Middle frontal gyrus (tissue), 1 donor: ENCODE results near the gene HSPB7.
"Not testable (repeated sequence)": the region's sequence is repeated elsewhere in the genome, so short reads cannot be mapped to it uniquely, and the experiment has no call there.

Experiments used
- DNase-seq: peaks from one replicate; pipeline ENCODE4 v3.0.0-alpha.2; 2015; ENCODE audit warnings: low spot score; ENCODE audit errors: extremely low spot score

HSPB7 gene

DNA sequence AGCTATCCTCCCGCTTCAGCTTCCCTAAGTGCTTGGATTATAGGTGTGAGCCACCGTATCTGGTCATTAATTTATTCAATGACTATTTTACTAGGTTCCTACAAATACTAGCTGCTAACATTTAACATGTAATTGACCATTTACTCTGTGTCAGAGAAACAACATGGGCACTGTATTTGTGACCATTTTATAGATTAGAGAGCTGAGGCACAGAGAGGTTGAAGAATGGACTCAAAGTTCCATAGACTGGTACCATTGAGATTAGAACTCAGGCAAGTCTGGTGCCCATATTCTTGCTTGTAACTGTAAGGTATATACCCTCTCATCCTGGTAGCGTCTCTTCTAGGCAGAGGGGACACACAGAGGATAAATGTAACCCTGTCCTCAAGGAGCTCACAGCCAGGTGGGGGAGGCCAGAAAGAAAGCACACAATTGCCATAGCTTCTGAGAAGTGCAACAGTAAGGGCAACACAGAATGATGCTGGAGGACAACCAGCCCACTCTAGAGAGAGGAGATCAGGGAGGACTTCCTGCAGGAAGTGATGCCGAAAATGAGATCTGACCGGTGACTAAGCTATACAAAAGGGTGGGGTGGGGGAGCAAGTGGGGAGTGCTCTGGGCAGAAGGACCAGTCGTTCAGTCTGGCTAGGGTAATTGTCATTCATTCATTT lies 10.0 kb downstream of the HSPB7 start:
- no peak for DNase-seq

DNA sequence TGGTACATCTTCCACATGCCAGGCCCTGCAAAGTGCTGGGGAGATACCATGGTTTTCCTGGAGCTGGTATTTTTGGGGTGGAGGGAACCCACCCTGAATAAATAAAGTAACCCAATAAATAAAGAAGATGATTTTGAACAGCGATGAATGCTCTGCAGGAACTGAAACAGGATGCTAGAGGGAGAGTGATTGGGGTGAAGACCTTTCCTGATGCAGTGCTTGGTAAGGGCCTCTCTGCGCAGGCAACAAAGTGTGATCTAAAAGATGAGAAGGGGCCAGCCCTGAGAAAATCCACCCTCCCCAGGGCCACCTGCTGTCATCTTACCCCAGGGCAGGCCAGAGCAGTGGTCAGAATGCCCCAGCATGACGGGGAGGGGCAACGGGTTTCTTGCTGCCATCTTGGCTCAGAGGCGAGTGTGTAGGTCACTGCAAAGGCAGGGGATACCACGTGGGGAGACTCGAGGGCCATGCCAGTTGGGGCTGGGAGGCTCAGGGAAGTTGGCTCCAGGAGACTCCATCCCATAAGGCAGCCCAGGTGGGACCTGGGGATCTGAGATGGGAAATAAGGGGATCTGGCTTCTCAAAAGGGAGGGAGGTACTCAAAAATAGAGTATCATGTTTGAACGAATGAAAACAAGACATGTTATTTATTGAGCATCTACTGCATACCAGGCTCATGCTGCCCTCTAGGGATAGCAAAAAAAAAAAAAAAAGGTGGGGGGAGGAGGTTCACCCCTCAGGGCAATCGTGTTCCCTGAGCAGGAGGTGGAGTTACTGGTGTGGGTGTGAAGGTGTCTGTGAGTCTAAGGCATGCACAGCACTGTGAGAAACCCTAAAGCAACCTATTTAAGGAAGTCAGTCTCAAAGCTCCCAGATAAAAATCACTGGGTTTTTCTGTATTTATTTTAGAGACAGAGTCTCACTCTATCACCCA lies 11.0 kb downstream of the HSPB7 start:
- no peak for DNase-seq

DNA sequence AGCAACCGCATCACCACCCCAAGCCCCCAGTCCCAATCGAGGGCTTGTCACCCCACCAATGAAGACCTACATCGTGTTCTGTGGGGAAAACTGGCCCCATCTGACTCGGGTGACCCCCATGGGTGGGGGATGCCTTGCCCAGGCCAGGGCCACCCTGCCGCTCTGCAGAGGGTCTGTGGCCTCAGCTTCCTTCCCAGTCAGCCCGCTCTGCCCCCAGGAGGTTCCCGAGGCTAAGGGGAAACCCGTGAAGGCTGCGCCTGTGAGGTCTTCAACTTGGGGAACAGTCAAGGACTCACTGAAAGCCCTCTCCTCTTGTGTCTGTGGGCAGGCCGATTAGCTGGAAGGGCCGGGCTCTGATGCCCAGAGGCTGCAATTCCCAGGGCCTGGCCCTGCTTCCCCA lies 11.8 kb downstream of the HSPB7 start:
- DNase-seq = no peak

DNA sequence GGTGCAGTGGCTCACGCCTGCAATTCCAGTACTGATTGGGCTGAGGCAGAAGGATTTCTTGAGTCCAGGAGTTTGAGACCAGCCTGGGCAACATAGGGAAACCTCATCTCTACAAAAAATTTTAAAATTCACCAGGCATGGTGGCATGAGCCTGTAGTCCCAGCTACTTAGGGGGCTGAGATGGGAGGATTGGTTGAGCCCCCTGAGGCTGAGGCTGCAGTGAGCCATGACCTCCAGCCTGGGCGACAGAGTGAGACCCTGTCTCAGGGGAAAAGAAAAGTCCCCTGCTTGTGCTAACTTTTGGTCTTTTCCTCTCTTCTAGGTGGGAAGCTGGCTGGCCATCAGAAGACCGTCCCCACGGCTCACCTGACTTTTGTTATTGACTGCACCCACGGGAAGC lies 12.2 kb downstream of the HSPB7 start:
- no peak for DNase-seq

DNA sequence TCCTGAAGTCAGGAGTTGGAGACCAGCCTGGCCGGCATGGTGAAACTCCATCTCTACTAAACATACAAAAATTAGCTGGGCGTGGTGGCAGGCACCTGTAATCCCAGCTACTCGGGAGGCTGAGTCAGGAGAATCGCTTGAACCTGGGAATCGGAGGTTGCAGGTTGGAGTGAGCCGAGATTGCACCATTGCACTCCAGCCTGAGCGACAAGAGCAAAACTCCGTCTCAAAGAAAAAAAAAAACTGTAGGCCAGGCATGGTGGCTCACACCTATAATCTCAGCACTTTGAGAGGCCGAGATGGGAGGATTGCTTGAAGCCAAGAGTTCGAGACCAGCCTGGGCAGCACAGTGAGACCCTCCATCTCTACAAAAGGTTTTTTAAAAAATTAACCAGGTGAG lies 16.6 kb downstream of the HSPB7 start:
- not testable (repeated sequence) for DNase-seq

DNA sequence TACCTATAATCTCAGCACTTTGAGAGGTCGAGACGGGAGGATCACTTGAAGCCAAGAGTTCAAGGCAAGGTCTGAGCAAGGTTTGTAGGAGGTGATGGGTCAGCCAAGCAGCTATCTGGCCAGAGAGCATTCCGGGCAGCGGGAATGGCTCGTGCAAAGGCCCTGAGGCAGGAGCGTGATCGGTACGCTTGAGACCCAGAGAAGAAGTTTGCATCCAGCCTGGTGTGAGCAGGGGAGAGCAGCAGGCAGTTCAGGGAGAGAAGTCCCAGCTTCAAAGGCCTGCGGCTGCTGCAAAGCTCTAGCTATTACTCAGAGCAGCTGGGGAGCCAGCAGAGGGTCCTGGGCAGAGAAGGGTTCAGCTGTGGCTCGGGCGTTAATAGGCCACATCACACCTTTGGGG lies 18.9 kb downstream of the HSPB7 start:
- DNase-seq = no peak

DNA sequence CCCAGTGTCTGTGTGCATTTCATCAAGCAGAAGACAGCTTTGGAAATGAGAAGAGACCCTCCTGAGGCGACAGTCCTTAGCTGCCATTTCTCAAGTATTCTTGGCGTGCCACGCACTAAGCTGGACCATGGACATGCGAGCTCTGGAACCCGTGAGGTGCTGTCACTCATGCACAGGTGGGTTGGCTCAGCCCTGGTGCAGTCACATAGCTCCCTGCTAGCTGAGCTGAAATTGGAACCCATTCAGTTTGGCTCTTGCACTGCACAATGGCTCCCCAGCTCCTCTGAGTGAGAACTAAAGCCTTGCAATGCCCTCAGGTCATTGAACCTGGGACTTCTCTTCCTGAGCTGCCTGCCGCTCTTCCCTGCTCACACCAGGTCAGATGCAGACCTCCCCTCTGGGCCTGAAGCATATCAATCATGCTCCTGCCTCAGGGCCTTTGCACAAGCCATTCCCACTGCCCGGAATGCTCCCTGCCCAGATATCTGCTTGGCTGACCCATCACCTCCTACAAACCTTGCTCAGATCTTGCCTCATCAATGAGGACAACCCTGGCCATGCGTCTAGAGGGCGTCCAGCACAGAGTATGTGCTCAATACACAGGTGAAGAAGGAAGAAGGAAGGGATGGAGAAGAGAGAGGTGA lies 20.1 kb downstream of the HSPB7 start:
- no peak for DNase-seq

DNA sequence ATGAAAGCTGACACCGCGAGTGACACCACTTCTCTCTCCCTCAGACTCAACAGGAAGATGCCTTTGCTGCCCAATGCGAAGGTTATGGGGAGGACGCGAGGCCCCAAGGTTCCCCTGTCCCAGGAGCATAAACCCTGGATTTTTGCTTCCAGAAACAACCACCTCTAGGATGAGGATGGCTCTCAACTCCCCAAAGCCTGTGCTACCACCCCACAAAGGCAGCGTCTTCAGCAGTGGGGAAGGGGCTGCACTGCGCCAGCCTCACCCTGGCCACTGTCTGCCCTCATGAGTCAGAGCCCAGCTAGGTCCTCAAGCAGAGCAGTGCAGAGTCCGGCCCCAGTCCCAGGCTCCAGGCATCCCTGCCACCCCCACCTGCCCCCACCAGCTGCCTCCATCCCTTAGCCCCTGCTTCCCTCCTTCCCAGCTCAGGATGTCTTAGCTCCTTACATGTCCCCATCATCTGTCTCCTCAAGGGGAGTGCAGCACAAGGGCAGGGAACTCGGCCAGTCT lies 20.7 kb downstream of the HSPB7 start:
- DNase-seq = no peak

DNA sequence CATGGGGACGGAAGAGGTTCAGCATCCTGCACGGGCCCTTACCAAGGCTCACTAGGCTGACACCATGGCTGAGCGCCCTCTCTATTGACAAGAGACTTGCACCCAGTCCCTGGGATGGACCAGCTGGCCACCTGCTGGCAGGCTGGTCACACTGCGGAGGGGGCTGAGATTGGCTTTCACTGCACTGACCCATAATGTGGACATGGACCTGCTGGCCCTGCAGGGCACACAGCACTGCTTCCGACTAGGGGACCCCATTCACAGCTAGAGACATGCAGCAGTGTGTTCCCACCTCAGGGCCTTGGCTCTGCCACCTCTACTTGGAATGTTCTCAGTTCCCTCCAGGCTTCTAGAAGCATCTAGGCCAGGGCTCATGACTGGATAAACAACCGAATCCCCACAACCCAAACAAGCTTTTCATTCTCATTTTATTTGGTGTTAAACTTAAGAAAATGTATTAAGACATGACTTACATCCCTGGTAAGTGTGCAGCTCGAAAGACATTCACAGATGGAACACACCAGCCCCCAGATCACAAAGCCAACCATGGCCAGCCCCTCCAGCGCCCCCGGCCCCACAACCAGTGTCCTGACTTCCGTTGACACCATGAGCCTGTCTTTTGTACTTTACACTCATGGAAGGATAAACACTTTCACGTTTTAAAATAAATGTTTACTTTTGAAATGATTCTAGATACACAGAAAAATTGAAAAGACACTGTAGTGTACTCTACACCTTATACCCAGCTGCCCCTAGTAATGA lies 23.1 kb downstream of the HSPB7 start:
- no peak for DNase-seq

DNA sequence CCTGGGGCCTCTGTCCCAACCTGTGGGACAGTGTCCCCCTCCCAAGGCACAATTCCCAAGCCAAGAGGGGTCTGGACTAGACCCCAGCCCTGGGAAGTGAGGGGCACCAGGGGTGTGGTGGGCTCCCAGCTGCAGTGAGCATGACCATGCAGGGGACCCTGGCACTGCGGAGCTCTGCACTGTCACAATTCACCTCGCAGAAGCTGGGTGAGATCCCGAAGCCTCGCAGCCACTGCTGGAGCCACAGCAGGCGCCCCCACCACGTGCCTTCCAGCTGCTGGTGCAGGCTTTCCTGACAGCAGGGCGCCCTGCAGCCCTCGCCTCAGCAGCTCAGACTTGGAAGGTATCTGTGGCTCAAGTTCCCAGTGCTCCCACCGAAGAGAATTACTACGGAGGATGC lies 23.8 kb downstream of the HSPB7 start:
- no peak for DNase-seq

DNA sequence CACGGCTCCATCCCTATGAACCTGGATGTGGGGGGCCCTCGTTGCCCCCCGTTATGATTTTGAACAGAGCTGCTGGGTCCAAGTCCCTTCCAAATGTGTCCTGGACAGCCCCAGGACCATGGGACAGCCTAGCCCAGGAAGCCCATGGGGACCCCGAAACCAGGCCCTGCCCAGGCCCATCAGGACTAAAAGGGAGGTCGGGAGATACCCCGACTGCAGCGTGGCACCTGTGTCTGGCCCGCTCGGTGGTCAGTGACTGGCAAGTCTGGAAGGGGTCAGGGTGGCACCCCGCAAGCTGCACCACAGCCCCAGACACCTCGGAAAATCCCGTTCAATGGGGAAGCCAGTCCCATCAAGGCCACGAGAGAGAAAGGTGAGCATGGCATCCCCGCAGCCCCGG lies 24.2 kb downstream of the HSPB7 start:
- DNase-seq = no peak

DNA sequence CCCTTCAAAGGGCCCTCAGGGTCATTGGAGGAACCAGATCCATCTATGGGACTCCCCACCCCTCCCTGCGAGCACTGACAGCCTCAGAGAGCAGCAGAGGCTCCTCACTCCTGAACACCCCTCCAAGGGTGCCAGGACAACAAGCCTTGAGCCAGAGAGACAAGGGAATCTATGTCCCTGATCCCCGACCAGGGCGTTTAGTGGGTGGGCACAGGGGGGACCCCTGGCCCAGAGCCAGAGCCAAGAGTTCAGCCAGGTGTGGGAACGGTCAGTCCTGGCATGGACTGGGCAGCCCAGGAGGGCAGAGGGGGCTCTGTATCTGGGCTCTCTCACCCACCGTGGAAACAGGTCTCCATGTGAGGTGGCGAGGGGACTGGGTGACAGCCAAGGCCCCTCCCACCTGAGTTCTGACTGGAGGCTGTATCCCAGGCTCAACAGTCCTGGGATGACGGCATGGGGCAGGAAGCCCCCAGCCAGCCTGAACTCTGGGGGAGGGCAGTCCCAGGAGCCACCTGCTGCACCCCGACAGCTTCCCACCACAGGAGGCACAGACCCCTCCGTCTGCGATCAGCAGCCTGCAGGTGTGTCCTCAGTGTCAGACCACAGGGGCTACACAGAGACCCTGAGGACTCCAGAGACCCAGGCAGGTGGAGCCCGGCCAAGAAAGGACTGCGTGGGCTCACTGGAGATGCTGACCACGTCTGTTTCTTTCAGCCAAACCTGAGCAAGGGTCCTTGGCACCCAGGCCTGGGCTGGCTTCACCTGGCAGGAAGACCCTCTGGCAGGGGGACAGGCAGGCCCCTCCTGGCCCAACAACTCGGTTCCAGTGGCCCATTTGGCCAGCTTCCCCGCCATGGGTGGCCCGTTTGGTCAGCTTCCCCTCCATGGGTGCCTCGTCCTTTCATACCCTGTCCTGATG lies 25.0 kb downstream of the HSPB7 start:
- no peak for DNase-seq

DNA sequence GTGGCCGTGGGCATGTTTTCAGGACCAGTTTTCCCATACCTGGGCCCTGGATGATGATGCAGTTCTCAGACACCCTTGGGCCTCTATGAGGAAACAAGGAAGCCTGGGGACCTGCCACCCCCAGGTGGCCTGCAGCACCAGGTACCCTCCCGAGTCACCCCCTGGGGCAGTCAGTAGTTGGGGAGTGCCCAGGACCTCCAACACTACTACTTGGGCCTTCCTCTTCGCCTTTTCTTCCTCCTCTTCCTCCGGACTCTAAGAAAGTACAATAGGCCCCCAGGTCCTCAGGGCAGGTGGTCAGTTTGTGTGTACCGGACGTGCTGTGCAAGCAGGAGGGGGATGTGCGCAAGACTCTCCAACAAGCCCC lies 25.7 kb downstream of the HSPB7 start:
- DNase-seq = no peak

DNA sequence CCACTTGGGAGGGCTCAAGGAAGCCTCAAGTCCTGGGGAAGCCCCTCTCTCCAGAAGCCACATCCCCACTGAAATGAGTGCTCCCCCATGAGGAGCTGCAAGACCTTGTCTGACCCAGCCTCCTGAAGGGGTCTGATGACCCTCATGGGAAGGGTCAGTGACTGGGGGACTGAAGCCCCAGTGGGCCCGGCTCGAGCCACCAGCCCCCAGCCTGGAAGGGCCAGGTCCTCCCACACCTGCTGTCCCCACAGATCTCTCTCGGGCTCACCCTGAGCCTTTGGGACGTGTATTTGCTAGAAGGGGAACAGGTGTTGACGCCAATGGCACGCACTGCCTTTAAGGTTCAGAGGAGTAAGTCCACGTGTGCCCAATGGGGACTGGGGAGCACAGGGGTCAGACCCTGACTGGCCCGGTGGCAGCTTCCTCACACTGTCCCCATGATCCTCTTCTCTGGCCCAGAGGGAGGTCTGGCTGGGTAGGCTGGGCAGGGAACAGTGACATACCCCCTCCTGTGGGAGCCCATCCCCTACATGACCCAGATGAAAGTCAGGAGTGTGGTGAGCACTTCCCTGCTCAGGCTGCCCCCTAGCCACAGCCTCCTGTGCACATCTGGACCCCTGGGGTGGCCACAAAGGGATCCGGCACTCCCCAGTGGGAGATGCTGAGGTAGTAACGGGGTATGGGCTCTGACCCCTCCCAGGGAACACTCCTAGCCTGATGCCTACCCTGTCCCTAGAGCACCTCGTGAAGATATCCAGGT lies 26.2 kb downstream of the HSPB7 start:
- no peak for DNase-seq

DNA sequence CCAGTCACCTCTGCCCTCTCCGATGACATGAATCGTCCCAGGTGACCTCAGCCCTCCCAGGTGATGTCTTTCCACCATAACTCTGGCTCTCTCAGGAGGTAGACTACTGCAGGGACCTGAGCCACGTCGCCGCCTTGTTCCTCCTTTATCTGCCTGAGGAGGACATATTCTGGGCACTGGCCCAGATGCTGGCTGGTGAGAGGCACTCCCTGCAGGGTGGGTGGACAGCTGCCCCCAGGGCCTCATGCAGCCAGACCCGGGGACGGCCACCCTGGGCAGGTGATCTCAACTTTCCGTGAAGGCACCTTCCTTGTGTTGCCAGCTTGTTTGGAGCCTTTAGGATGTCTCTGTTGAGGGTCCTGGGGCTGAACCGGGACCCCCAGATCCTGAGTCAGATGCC lies 28.1 kb downstream of the HSPB7 start:
- no peak for DNase-seq

DNA sequence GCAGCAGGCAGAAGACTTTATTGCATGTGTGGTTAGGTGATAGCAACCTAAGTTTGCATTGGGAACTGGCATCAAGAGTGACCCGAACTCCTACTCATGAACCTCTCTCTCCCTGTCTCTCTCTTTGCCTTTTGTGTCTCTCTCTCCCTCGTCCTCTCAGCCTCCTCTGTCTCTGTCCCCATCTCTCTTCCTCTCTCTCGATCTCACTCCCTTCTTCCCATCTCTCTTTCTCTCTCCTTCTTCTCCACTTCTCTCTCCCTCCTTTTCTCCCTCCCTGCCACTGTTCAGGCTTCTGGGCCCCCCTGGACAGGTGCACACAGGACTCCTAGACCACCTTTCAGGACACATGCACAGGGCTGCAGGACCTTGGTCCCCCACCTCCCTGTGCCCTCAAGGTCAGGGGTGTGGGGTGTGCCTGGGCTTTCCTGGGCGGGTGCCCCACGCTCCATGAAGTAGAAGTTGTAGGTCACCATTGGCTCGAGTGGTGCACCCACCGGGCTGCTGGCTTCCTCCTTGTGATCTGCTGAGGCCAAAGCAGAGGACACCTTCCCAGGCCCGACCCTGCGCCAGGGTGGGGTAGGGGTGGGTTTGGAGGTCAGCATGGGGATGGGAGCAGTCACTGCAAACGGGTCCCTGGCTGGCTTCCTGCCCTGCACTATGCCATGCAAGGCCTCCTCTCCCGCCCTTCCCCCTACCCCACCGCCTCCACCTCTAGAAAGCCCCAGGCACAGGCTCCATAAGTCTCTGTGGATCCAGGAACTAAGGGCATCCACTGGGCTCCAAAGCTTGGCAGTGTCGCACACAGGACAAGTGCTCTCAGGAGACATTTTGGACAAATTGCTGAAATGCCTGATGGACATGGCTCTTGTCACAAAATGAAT lies 28.7 kb downstream of the HSPB7 start:
- DNase-seq = no peak

DNA sequence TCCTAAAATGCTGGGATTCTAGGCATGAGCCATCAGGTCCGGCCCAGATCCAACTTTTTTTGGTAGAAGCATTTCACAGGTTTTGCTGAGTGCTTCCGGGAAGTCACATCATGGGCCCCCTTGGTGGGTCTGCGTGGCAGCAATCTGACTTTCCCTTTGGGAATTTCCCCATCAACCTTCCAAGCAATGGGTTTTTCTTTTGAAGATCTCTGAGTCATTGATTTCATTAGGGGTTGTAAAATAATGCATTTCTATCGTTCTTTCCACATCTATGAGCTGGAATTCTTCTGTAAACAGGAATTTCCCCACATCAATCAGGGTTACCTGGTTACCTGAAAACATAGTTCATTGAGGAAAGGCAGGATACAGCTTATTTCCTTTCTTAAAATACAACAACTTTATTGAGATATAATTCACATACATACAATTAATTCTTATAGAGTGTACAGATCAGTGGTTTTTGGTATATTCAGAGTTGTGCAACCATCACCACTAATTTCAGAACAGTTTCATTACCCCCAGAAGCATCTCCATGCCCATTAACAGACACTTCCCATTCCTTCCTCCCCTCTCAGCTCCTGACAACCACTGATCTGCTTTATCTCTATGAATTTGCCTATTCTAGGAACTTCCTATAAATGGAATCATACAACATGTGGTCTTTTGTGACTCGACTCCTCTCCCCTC lies 32.1 kb downstream of the HSPB7 start:
- no peak for DNase-seq

DNA sequence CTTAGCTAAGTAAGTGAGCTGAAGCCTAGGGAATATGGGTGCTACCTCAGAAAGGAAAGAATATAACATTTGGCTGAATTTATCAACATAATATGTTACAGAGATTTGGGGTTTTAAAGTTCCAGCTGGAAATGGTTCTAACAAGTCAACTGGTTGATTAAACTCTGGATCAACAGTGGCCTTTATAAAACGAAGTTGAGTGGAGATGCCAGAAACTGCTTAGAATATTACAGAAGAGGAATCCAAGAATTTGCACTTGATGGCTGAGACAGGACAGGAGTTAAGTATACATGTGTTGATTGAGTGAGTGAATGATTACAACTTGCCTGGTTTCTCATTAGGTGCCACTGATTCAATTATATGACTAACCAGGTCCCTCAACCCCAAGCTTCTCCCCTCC lies 34.6 kb downstream of the HSPB7 start:
- DNase-seq = no peak
